Ishikawa (cell line): Measurements from ENCODE around the gene CLUH.

ENCODE experiments used
- CEBPB ChIP-seq: IDR thresholded peaks from 2 replicates; pipeline ENCODE4 v1.6.1; 2012
- CREB1 ChIP-seq: IDR thresholded peaks from 2 replicates; pipeline ENCODE4 v1.6.1; 2012; ENCODE audit warnings: low read depth
- EGR1 ChIP-seq: IDR thresholded peaks from 2 replicates; pipeline ENCODE4 v1.6.1; 2012
- EP300 ChIP-seq: IDR thresholded peaks from 2 replicates; pipeline ENCODE4 v1.6.1; 2012; ENCODE audit warnings: borderline replicate concordance
- FOXM1 ChIP-seq: IDR thresholded peaks from 2 replicates; pipeline ENCODE4 v1.6.1; 2012; ENCODE audit warnings: low read depth, borderline replicate concordance
- NFIC ChIP-seq: IDR thresholded peaks from 2 replicates; pipeline ENCODE4 v1.6.1; 2012
- RAD21 ChIP-seq: IDR thresholded peaks from 2 replicates; pipeline ENCODE4 v1.6.1; 2012; ENCODE audit warnings: low read depth
- REST ChIP-seq: IDR thresholded peaks from 2 replicates; pipeline ENCODE4 v1.6.1; 2012; ENCODE audit warnings: low read depth, mild to moderate bottlenecking
- TAF1 ChIP-seq: IDR thresholded peaks from 2 replicates; pipeline ENCODE4 v1.6.1; 2012; ENCODE audit warnings: low read depth, mild to moderate bottlenecking
- TCF12 ChIP-seq: IDR thresholded peaks from 2 replicates; pipeline ENCODE4 v1.6.1; 2012; ENCODE audit warnings: low read depth
- TEAD4 ChIP-seq: IDR thresholded peaks from 2 replicates; pipeline ENCODE4 v1.6.1; 2012
- USF1 ChIP-seq: IDR thresholded peaks from 2 replicates; pipeline ENCODE4 v1.6.1; 2012
- YY1 ChIP-seq: IDR thresholded peaks from 2 replicates; pipeline ENCODE4 v1.6.1; 2012; ENCODE audit warnings: low read depth
- ZBTB7A ChIP-seq: IDR thresholded peaks from 2 replicates; pipeline ENCODE4 v1.6.1; 2012; ENCODE audit warnings: low read depth
- TF ChIP-seq, protein P1 (sequence below): IDR thresholded peaks from 2 replicates; pipeline ENCODE4 v1.6.1; 2012

The CLUH gene

GRCh38 chr17:2711608-2712299 is at the start of gene CLUH:
Gene CLUH (minus strand): TSS chr17:2711764. CDS start chr17:2711661, 103 bp downstream.
- TF ChIP-seq YY1 = peak; percentile 72
- TF ChIP-seq TAF1 = peak; percentile 61; the same call in 1 of the 2 replicates
- no peak for TF ChIP-seq NFIC
- peak; percentile 65 for TF ChIP-seq TCF12
- no peak for TF ChIP-seq REST
- TF ChIP-seq TEAD4 = peak; percentile 39
- peak; percentile 99 for TF ChIP-seq EGR1
- no peak for TF ChIP-seq FOXM1
- TF ChIP-seq USF1 = peak; percentile 98
- TF ChIP-seq EP300 = peak; percentile 42; the same call in 1 of the 2 replicates
- TF ChIP-seq ZBTB7A = no peak
- TF ChIP-seq CEBPB = no peak
- TF ChIP-seq, protein P1, sequence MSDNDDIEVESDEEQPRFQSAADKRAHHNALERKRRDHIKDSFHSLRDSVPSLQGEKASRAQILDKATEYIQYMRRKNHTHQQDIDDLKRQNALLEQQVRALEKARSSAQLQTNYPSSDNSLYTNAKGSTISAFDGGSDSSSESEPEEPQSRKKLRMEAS = peak; percentile 94
- TF ChIP-seq RAD21 = no peak
- TF ChIP-seq CREB1 = no peak

- TF ChIP-seq RAD21 = no peak
- no peak for TF ChIP-seq EP300
- no peak for TF ChIP-seq REST
- no peak for TF ChIP-seq TAF1
- TF ChIP-seq FOXM1 = no peak
- TF ChIP-seq TCF12 = no peak
- TF ChIP-seq, protein P1 = no peak
- TF ChIP-seq ZBTB7A = no peak
- TF ChIP-seq TEAD4 = no peak
- no peak for TF ChIP-seq NFIC
- no peak for TF ChIP-seq EGR1
- TF ChIP-seq CEBPB = no peak
- no peak for TF ChIP-seq USF1
- no peak for TF ChIP-seq YY1
- TF ChIP-seq CREB1 = no peak
Observed at GRCh38 chr17:2758870-2759269, 47.3 kb upstream of the CLUH start.

DNA sequence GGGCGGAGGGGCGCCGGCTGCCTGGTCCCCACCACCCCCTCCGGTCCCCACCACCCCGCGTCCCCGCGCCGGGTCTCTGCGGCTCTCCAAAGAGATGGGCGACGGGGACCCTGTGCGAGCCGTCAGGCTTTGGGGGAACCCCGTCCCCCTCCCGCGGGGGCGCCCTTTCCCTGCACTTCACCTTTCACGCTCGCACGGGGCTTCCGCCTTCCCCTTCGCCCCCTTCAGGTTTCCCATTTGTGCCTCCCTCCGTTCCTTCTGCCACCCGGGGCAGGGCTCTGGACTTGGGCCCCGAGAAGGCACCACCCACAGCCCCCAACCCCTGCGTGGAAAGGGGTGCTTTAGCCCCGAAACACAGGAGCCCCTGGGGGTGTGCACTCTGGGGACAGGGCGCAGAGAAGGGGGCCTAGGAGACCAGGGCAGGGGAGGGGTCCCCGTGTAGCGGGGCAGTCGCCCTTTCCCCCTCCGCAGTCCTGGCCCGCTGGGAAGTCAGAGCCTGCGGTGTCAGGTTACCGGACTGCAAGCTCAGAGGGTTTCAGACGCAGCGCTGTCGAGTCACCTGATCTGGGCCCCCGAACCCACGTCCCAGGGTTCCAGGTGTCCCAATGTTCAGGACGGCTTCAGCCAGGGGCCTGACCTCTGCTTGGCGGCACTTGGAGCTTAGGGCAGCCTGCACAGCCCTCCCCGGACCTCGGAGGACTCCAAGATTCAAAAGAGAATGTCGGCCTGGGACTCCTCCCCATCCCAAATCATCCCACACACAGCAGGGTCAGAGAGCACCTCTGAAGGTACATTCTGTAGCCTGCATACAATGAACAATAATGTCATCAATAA is 44.5 kb upstream of the CLUH start:
- TF ChIP-seq EP300 (no peak), NFIC (no peak), EGR1 (no peak), RAD21 (no peak), REST (no peak), FOXM1 (no peak), TEAD4 (no peak), ZBTB7A (peak; percentile 97), TCF12 (no peak), USF1 (0 out of 2 replicates have a peak, but pooled peaks have one; percentile 46), CREB1 (no peak), TAF1 (no peak)
- TF ChIP-seq, protein P1 = no peak
